HG02970 (cell line): ENCODE results near the gene RAB31.
"Not testable (repeated sequence)": the region's sequence is repeated elsewhere in the genome, so short reads cannot be mapped to it uniquely, and the experiment has no call there.

Source experiments
- ATAC-seq: cut with Tn5 transposase; IDR thresholded peaks from one replicate; pipeline ENCODE4 v1.9.1; 2021; ENCODE audit warnings: mild to moderate bottlenecking, moderate library complexity, moderate number of reproducible peaks; ENCODE audit not compliant: unreplicated experiment, low FRiP score

Gene RAB31

DNA sequence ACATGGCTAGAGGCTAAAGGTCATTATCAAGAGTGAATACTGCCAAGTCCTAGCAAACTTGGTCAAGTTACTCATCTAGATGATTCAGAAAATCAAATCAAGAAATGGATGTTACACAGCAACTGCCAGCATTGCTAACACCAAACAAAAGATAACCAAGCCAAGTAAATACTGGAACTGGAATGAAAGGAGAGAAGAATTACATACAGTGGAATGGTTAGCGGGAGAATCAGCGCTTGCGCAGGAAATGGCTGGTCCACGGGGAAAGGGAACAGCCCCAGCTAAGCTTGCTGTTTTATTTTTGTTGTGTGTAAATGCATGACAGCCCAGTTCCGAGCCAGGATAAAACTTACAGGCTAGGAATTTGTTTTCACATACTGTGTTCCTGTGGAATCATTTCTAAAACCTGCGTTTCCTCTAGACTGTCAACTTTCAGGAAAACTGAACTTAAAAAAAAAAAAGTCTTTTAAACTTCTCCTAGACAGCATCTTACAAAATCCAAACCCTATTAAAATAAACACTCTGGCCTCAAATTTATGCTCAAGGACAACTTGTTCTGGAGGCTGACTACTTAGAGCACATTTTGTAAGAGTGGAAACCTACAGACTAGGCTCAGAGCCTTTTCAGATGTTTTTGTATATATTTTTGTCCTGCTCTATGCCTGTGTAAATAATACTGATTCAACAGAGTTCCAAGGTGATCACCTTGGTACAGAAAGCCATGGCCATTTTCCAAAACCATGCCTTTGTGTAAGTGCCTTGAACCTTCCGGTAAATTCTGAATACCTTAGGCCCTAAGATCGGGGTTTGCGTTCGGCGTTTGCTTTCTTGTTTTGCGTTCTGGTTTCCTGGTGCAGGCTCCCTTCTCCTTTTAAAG lies 146.9 kb downstream of the RAB31 start:
- no peak for ATAC-seq

DNA sequence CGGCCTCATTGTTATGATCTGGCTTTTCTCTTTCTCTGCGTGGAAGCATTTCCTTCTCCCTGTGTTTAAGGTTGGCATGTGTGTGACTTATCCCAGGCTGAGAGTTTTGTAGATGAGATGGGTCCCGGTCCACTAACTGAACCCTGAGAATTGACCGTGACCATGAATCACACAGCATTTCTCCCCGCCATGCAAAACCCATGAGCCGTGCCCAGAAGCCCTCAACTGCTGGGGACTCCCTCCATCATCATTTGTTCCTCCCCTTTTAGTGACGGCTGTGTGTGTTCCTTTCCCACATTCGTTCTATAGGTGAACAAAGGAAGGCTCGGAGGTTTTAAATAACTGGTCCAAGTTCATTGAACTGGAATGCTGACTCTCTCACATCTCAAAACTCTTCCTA lies 147.6 kb downstream of the RAB31 start:
- no peak for ATAC-seq

GRCh38 chr18:9856092-9856491 lies 148.0 kb downstream of the RAB31 start:
- no peak for ATAC-seq

GRCh38 chr18:9857479-9857998 lies 149.4 kb downstream of the RAB31 start:
- ATAC-seq = not testable (repeated sequence)

- ATAC-seq = no peak
Observed at GRCh38 chr18:9858642-9859041, 150.5 kb downstream of the RAB31 start.

- ATAC-seq = no peak
Observed at GRCh38 chr18:9859232-9859631, 151.1 kb downstream of the RAB31 start.

DNA sequence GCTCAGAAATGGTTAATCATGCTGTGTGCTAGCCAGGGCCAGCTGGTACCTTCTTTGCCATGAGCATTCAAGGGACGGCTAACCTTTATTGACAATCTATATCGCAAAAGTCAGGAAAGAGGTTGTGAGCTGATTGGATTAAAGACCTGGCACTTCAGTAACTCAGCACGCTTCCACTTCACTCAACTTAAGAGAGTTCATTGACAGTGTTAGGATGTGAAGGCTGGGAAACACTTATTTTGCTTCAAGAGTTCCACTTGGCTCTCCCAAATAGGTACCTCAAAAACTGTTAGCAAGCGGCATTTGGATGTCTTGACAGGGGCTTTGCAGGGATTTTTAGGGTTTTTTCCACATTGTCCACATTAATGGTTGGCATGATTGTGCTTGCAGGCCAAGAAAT lies 152.6 kb downstream of the RAB31 start:
- ATAC-seq = no peak

- no peak for ATAC-seq
Observed at GRCh38 chr18:9861157-9861556, 153.1 kb downstream of the RAB31 start.

- no peak for ATAC-seq
Observed at GRCh38 chr18:9861933-9862332, 153.8 kb downstream of the RAB31 start.

- no peak for ATAC-seq
Observed at GRCh38 chr18:9862686-9863085, 154.6 kb downstream of the RAB31 start.

GRCh38 chr18:9863282-9863681 lies 155.2 kb downstream of the RAB31 start:
- ATAC-seq = no peak

DNA sequence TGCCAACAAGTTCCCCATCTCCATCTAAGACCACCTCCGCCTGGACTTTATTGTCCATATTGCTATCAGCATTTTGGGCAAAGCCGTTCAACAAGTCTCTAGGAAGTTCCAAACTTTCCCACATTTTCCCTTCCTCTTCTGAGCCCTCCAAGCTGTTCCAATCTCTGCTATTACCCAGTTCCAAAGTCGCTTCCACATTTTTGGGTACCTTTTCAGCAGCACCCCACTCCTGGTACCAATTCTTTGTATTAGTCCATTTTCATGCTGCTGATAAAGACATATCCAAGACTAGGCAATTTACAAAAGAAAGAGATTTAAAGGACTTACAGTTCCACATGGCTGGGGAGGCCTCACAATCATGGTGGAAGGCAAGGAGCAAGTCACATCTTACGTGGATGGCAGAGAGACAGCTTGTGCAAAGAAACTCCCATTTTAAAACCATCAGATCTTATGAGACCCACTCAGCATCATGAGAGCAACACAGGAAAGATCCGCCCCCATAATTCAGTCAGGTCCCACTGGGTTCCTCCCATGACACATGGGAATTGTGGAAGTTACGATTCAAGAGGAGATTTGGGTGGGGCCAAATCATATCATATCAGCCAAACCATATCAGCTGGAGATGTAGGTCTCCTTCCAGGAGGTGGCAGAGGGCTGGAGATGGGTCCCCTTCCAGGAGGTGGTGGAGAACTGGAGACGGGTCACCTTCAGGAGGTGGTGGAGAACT lies 157.8 kb downstream of the RAB31 start:
- ATAC-seq = no peak

DNA sequence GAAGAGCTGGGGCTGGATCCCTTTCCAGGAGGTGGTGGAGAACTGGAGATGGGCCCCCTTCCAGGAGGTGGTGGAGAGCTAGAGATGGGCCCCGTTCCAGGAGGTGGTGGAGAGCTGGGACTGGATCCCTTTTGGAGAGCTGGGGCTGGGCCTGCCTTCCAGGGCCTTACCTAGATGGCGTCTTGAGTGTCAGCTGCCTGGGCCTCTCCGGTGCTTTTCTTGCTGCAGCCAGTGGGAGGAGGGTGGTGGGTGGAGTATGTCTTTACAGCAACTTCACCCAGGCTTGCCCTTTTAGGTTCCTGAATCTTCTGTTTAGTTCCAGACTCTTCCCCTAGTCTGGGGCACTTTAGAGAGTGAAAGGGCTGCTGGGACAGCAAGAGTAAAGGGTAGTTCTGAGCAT lies 158.5 kb downstream of the RAB31 start:
- no peak for ATAC-seq

DNA sequence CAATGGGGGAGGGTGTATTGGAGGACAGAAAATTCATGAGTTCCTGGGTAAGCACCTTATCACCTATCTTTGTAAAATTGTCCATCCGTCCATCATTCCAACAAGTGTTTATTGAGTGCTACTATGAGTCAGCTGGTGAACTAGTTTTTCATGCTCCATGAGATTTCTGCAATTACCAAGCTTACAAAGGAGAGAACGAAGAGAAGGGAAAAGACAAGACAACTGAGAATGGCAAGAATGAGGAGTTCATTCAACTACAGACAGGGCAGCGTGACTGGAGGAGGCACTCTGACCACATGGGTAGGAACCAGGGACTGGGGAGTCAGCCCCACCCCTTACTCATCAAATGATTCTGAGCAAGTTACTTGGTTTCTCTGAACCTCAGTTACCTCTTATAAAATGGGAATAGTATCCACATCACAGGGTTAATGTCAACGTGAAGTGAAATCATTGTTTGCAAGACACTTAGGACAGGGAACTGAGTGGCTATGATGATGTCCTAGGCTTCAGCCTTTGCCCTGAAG lies 159.0 kb downstream of the RAB31 start:
- ATAC-seq = no peak

GRCh38 chr18:9868857-9869714 lies 161.0 kb downstream of the RAB31 start:
- ATAC-seq = no peak

DNA sequence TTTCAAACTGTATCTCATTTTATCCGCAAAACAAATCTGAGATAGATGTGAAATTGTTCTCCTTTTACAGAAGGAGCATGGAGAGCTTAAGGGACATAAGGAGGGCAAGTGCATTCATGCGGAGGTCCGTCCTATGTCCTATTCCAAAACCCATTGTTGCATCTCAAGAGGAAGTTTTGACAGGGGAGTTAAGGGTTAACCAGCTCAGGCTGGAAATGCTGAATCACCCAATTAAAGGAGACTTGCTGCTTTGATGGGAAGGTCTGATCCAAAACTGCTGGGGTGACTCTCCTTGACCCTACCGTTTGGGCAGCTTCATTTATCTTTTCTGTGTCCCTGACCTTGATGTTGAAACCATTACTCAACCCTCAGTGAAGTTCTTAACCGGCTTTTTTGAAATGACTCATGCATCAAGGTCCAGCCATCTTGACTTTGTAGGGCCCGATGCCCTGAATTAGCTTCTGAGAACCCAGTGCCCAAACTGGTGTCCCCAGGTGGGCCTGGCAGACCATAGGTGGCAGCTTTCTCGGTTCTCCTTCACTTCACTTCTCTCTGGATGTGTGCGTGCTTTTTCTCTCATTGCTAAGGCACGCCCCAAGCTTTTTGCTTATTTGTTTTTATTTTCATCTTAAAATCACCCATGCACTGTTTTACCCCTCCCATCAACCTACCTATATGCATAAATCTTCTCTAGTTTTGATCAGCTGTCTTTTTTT lies 161.8 kb downstream of the RAB31 start:
- ATAC-seq = no peak

DNA sequence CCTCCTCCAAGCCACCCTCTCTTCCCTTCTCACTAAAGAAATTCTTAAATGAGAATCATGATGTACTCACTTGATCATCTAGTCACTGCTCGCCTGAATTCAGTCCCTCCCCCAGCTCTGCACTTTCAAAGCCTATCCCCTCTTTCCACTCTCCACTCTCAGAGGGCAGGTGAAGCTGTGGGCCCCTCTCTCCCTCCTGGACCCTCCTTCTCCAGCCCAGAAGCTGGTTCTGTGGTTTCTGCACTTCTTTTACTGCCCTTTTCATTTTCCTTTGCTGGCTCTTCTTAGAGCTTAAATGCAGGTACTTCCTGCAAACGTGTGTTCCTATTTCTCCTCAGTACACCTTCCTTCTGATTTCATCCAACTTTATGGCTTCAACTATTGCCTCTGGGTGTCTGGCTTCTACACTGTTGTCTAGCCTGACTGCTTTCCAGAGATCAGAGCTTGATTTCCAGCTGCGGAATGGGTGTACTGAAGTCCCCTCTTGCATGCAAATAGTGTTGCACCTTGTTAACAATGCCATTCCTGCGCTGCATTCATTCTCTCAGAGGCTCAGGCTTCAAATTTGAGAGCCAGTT lies 162.4 kb downstream of the RAB31 start:
- ATAC-seq = no peak

DNA sequence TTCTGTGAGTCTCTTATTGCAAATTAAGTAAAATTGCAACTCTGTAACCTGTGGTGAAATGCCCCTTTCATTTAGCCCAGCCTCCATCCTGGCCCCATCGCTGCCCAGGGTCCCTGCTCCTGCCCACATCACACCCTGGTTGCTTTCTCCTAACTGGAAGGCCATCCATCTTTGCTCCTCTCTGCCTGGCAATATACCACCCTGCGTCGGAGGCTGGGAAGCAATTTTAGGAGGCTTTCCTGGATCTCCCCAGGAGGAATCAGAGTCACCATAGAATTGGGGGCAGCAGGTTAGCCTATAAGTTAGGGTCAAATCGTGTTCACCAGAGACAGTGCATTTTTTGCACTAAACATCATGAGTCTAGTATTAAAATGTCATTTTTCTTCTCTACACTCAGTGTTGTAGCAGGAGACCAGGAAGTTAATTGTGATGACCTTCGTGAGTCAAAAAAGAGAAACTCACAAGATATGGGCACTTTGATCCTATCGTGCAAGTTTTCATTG lies 163.2 kb downstream of the RAB31 start:
- no peak for ATAC-seq

- no peak for ATAC-seq
Observed at GRCh38 chr18:9872823-9873222, 164.7 kb downstream of the RAB31 start.
